IMR-90 (cell line): ENCODE results near the gene COL4A3. TPM values are rescaled to one million over a fixed set of nuclear protein-coding genes. Genes with fewer than 3 reads are reported as not detected.

Experiments used
- ATAC-seq: fragments of 200-7000 bp; cut with Tn5 transposase; 2 replicates; pipeline ENCODE4 v1.9.1; 2020; ENCODE audit warnings: low read depth, mild to moderate bottlenecking, moderate library complexity
- BruUV-seq: library from RNA; stranded (reverse); fragments of 400-500 nt; replicated peaks from 2 replicates; lab custom pipeline; 2021; lab: Mats Ljungman, UMichigan
- CTCF ChIA-PET: fragments of 300-600 bp; formaldehyde crosslinking; extraction: SDS; loops from one replicate; lab custom pipeline; 2021; ENCODE audit warnings: antibody characterized with exemption; lab: Yijun Ruan, JAX
- POLR2A ChIA-PET: fragments of 300-600 bp; sonication (Branson Sonifier 250); formaldehyde crosslinking; loops from one replicate; lab custom pipeline; 2022; ENCODE audit warnings: antibody characterized with exemption; ENCODE audit not compliant: unreplicated experiment; lab: Charles Lee
- DNase-seq: peaks from one replicate; pipeline ENCODE4 v3.0.0; 2013
- H2AFZ ChIP-seq: replicated peaks from 2 replicates; pipeline ENCODE3; 2013; ENCODE audit warnings: low read length, mild to moderate bottlenecking; ENCODE audit not compliant: poor library complexity
- H2AK5ac ChIP-seq: 2 replicates; pipeline ENCODE4 v1.6.1; 2013; ENCODE audit warnings: low read depth, low read length, inconsistent platforms
- H2AK9ac ChIP-seq: replicated peaks from 2 replicates; pipeline ENCODE3; 2013; ENCODE audit warnings: mild to moderate bottlenecking, low read depth, low read length, moderate library complexity; ENCODE audit not compliant: poor library complexity
- H2BK120ac ChIP-seq: 2 replicates; pipeline ENCODE4 v1.6.1; 2013; ENCODE audit warnings: low read depth, low read length, inconsistent platforms
- H2BK15ac ChIP-seq: 3 replicates; pipeline ENCODE4 v1.6.1; 2013; ENCODE audit warnings: low read depth, low read length, inconsistent platforms
- H2BK20ac ChIP-seq: 2 replicates; pipeline ENCODE4 v1.6.1; 2013; ENCODE audit warnings: low read depth, mild to moderate bottlenecking, inconsistent platforms, low read length, moderate library complexity
- H2BK5ac ChIP-seq: 2 replicates; pipeline ENCODE4 v1.6.1; 2013; ENCODE audit warnings: mild to moderate bottlenecking, low read depth, low read length, inconsistent platforms; ENCODE audit not compliant: poor library complexity, severe bottlenecking
- H3K14ac ChIP-seq: replicated peaks from 2 replicates; pipeline ENCODE4 v1.6.1; 2013; ENCODE audit warnings: low read depth, low read length, inconsistent platforms
- H3K18ac ChIP-seq: 2 replicates; pipeline ENCODE4 v1.6.1; 2013; ENCODE audit warnings: low read depth, low read length, control low read depth
- H3K23ac ChIP-seq: 2 replicates; pipeline ENCODE4 v1.6.1; 2013; ENCODE audit warnings: low read depth, low read length, inconsistent platforms
- H3K27ac ChIP-seq: 2 replicates; pipeline ENCODE4 v1.5.1; 2013; ENCODE audit warnings: mild to moderate bottlenecking, control low read depth, low read length; ENCODE audit not compliant: insufficient read depth
- H3K27me3 ChIP-seq: 2 replicates; pipeline ENCODE4 v1.6.1; 2013; ENCODE audit warnings: low read length; ENCODE audit not compliant: control insufficient read depth, insufficient read depth
- H3K36me3 ChIP-seq: 2 replicates; pipeline ENCODE4 v1.6.1; 2013; ENCODE audit warnings: low read length, mixed read lengths; ENCODE audit not compliant: control insufficient read depth, insufficient read depth
- H3K4ac ChIP-seq: 2 replicates; pipeline ENCODE4 v1.6.1; 2013; ENCODE audit warnings: low read depth, low read length, inconsistent platforms
- H3K4me1 ChIP-seq: 2 replicates; pipeline ENCODE4 v1.6.1; 2013; ENCODE audit warnings: low read length, mixed read lengths; ENCODE audit not compliant: control insufficient read depth, insufficient read depth
- H3K4me2 ChIP-seq: 2 replicates; pipeline ENCODE4 v1.6.1; 2013; ENCODE audit warnings: low read depth, mild to moderate bottlenecking, control low read depth, low read length, moderate library complexity
- H3K4me3 ChIP-seq: 2 replicates; pipeline ENCODE4 v1.5.1; 2013; ENCODE audit warnings: low read depth, mild to moderate bottlenecking, control low read depth, low read length, moderate library complexity; ENCODE audit not compliant: insufficient read depth
- H3K56ac ChIP-seq: 2 replicates; pipeline ENCODE4 v1.6.1; 2013; ENCODE audit warnings: low read length, inconsistent platforms; ENCODE audit not compliant: insufficient read depth; ENCODE audit errors: extremely low read depth
- H3K79me1 ChIP-seq, 2 experiments: 2 replicates each; pipeline ENCODE4 v1.6.1; 2013; ENCODE audit warnings: low read length in 2 of 2, inconsistent platforms in 1 of 2, low read depth in 1 of 2
- H3K9ac ChIP-seq: 2 replicates; pipeline ENCODE4 v1.6.1; 2013; ENCODE audit warnings: low read depth, low read length, control low read depth
- H3K9me1 ChIP-seq: 2 replicates; pipeline ENCODE4 v1.6.1; 2013; ENCODE audit warnings: low read length, inconsistent platforms; ENCODE audit not compliant: insufficient read depth
- H3K9me3 ChIP-seq: 2 replicates; pipeline ENCODE4 v1.6.1; 2013; ENCODE audit warnings: low read length; ENCODE audit not compliant: control insufficient read depth, insufficient read depth
- H4K20me1 ChIP-seq: 2 replicates; pipeline ENCODE4 v1.6.1; 2013; ENCODE audit warnings: low read length, inconsistent platforms; ENCODE audit not compliant: insufficient read depth
- H4K5ac ChIP-seq: 2 replicates; pipeline ENCODE4 v1.6.1; 2013; ENCODE audit warnings: mild to moderate bottlenecking, low read depth, low read length, control low read depth
- H4K8ac ChIP-seq, 2 experiments: 2 replicates each; pipeline ENCODE4 v1.6.1; 2013; ENCODE audit warnings: low read depth in 2 of 2, low read length in 2 of 2, control low read depth in 1 of 2, inconsistent platforms in 1 of 2
- H4K91ac ChIP-seq: 2 replicates; pipeline ENCODE4 v1.6.1; 2013; ENCODE audit warnings: low read depth, low read length, inconsistent platforms; ENCODE audit not compliant: insufficient read depth
- BHLHE40 ChIP-seq: fragments of 150-350 bp; IDR thresholded peaks from 2 replicates; pipeline ENCODE4 v1.6.1; 2016; ENCODE audit warnings: mild to moderate bottlenecking, low read depth, low read length
- CEBPB ChIP-seq: IDR thresholded peaks from 2 replicates; pipeline ENCODE4 v1.6.1; 2012; ENCODE audit warnings: low read depth, low read length, improper control_type of control experiment
- CHD1 ChIP-seq: IDR thresholded peaks from 2 replicates; pipeline ENCODE4 v1.6.1; 2012; ENCODE audit warnings: low read depth, low read length, improper control_type of control experiment
- CTCF ChIP-seq: conservative IDR thresholded peaks from 2 replicates; pipeline ENCODE4 v1.5.1; 2012; ENCODE audit warnings: mild to moderate bottlenecking, low read depth, low read length, improper control_type of control experiment
- ELK1 ChIP-seq: fragments of 150-350 bp; IDR thresholded peaks from 2 replicates; pipeline ENCODE4 v1.6.1; 2016; ENCODE audit warnings: low read depth, mild to moderate bottlenecking, low read length, moderate library complexity, borderline replicate concordance
- FOS ChIP-seq: fragments of 150-350 bp; IDR thresholded peaks from 2 replicates; pipeline ENCODE4 v1.6.1; 2016; ENCODE audit warnings: low read depth, low read length
- MAFK ChIP-seq: IDR thresholded peaks from 2 replicates; pipeline ENCODE4 v1.6.1; 2012; ENCODE audit warnings: low read depth, low read length, improper control_type of control experiment
- MAZ ChIP-seq: IDR thresholded peaks from 2 replicates; pipeline ENCODE4 v1.6.1; 2012; ENCODE audit warnings: low read depth, mild to moderate bottlenecking, low read length, improper control_type of control experiment, moderate library complexity, borderline replicate concordance
- MXI1 ChIP-seq: IDR thresholded peaks from 2 replicates; pipeline ENCODE4 v1.6.1; 2012; ENCODE audit warnings: low read depth, mild to moderate bottlenecking, low read length, moderate library complexity, borderline replicate concordance
- NFE2L2 ChIP-seq: fragments of 150-350 bp; IDR thresholded peaks from 2 replicates; pipeline ENCODE4 v1.6.1; 2016; ENCODE audit warnings: low read depth, mild to moderate bottlenecking, low read length
- POLR2A ChIP-seq: IDR thresholded peaks from 2 replicates; pipeline ENCODE4 v1.6.1; 2012; ENCODE audit warnings: mild to moderate bottlenecking, low read depth, low read length
- RAD21 ChIP-seq: IDR thresholded peaks from 2 replicates; pipeline ENCODE4 v1.6.1; 2012; ENCODE audit warnings: low read length, improper control_type of control experiment
- RCOR1 ChIP-seq: IDR thresholded peaks from 2 replicates; pipeline ENCODE4 v1.6.1; 2012; ENCODE audit warnings: mild to moderate bottlenecking, low read length, improper control_type of control experiment; ENCODE audit not compliant: insufficient replicate concordance
- RFX5 ChIP-seq: IDR thresholded peaks from 2 replicates; pipeline ENCODE4 v1.8.0; 2012; ENCODE audit warnings: low read depth, mild to moderate bottlenecking, low read length, moderate library complexity
- SMC3 ChIP-seq: fragments of 150-350 bp; IDR thresholded peaks from 2 replicates; pipeline ENCODE4 v1.6.1; 2016; ENCODE audit warnings: low read depth, mild to moderate bottlenecking, antibody characterized with exemption, low read length, moderate library complexity
- USF2 ChIP-seq: fragments of 150-350 bp; IDR thresholded peaks from 2 replicates; pipeline ENCODE4 v1.6.1; 2017; ENCODE audit warnings: mild to moderate bottlenecking, antibody characterized with exemption, low read length, low read depth
- WGBS, 2 experiments: methylation state at CpG; one replicate each; pipeline versions ENCODE4 v1.1.5 to v1.1.7; 2013; ENCODE audit warnings: missing lambda C conversion rate in 2 of 2; ENCODE audit not compliant: insufficient read length in 1 of 2; ENCODE audit errors: extremely low coverage in 2 of 2; 5-methylcytosine and 5-hydroxymethylcytosine counted together
- dilution Hi-C: fragments of 300-500 bp; cut with HindIII; formaldehyde crosslinking; loops from one replicate; pipeline ENCODE4 v1.14.3; 2018; ENCODE audit warnings: low sequenced_read_pairs; ENCODE audit not compliant: unreplicated experiment
- in situ Hi-C: fragments of 300-500 bp; cut with MboI; formaldehyde crosslinking; loops from 3 replicates; pipeline ENCODE4 v1.14.3; 2019; ENCODE audit warnings: low sequenced_read_pairs, inconsistent platforms, mixed read lengths
- intact Hi-C: fragments of 100-400 bp; cut with micrococcal nuclease; formaldehyde crosslinking; loops from 2 replicates; pipeline ENCODE4 v1.10.0; 2022
- polyA plus RNA-seq, 3 experiments: library from polyadenylated mRNA; depleted of rRNA; stranded (reverse); fragments of >200 nt; gene quantifications; 2 replicates each; pipeline ENCODE4 v1.2.3, GENCODE V29; 2012; ENCODE audit warnings: low replicate concordance in 1 of 3
- total RNA-seq: library from RNA; depleted of rRNA; stranded (reverse); fragments of >200 nt; gene quantifications from 2 replicates; pipeline ENCODE4 v1.2.3, GENCODE V29; 2012

Gene COL4A3
- total and polyA plus RNA-seq, 2 of the 4 experiments (the other 2 are of a cell fraction), result not detected

- no peak for TF ChIP-seq MAFK
- no peak for TF ChIP-seq MAZ
- no peak for TF ChIP-seq POLR2A
- no peak for TF ChIP-seq CHD1
- TF ChIP-seq CEBPB, result no peak
- no peak for TF ChIP-seq RFX5
- TF ChIP-seq RCOR1, result no peak
- no peak for TF ChIP-seq USF2
- no peak for TF ChIP-seq CTCF
- TF ChIP-seq NFE2L2, result no peak
- no peak for TF ChIP-seq RAD21
- no peak for TF ChIP-seq BHLHE40
- no peak for TF ChIP-seq MXI1
- TF ChIP-seq SMC3, result no peak
- TF ChIP-seq FOS, result no peak
- TF ChIP-seq ELK1, result no peak
- Histone ChIP-seq H2BK120ac (no peak overlapping the region), H2AK9ac (no peak overlapping the region), H2AK5ac (no peak overlapping the region), H3K79me1 (no peaks in the 10 kb centered on the region), H3K4ac (no peak overlapping the region), H2AFZ (no peak overlapping the region), H2BK20ac (no peak overlapping the region), H3K14ac (no peak overlapping the region), H3K56ac (no peak overlapping the region), H2BK15ac (no peak overlapping the region), H3K36me3 (no peaks in the 10 kb centered on the region), H3K23ac (no peak overlapping the region), H3K4me3 (no peak overlapping the region), H3K27me3 (peaks cover 32% of the 10 kb centered on the region), H2BK5ac (no peak overlapping the region), H3K4me1 (no peaks in the 10 kb centered on the region), H3K27ac (no peak overlapping the region), H4K91ac (no peak overlapping the region), H4K20me1 (no peaks in the 10 kb centered on the region), H3K4me2 (no peak overlapping the region), H3K18ac (no peak overlapping the region), H3K9me1 (no peaks in the 10 kb centered on the region), H3K9ac (no peak overlapping the region), H3K9me3 (no peaks in the 10 kb centered on the region), H4K8ac (no peak overlapping the region), H4K5ac (no peak overlapping the region)
- no TSS peak for BruUV-seq
- ATAC-seq (no peak), DNase-seq (no peak)
- CTCF ChIA-PET, result interaction anchor here (0.9 to 2.5 kb wide), 2 partner anchors 103 to 631 kb away, joined by 4 to 10 read pairs; no protein-coding TSS in a partner anchor
- intact Hi-C loops (loop anchor here (10.0 kb wide), 1 partner anchor 270 kb away; no protein-coding TSS in a partner anchor), dilution Hi-C loops (no loop called here), in situ Hi-C loops (loop anchor here (5.0 to 10.0 kb wide), 2 partner anchors 108 to 630 kb away; no protein-coding TSS in a partner anchor)
- no CpG with 5 or more reads among the region's 5 CpGs for WGBS, 2 experiments
- POLR2A ChIA-PET, result no interaction called here
Observed at GRCh38 chr2:227134591-227134990, 29.8 kb upstream of the COL4A3 start.
